ENCODE results near the gene ZNF141.
"Not testable (repeated sequence)": the region's sequence is repeated elsewhere in the genome, so short reads cannot be mapped to it uniquely, and the experiment has no call there.

ZNF141 gene

GRCh38 chr4:385934-386707, 48.5 kb downstream of the ZNF141 start:
- DNase-seq, result no peak

- DNase-seq, result no peak
Observed at GRCh38 chr4:386708-387105, 49.1 kb downstream of the ZNF141 start.

DNA sequence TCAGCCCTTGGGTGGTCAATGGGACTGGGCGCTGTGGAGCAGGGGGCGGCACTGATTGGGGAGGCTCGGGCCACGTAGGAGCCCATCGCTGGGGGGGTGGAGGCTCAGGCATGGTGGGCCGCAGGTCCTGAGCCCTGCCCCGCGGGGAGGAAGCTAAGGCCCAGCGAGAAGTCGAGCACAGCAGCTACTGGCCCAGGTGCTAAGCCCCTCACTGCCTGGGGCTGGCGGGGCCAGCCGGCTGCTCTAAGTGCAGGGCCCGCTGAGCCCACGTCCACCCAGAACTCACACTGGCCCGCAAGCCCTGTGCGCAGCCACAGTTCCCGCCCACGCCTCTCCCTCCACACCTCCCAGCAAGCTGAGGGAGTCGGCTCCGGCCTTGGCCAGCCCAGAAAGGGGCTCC, 66.4 kb downstream of the ZNF141 start:
- DNase-seq, result no peak

DNA sequence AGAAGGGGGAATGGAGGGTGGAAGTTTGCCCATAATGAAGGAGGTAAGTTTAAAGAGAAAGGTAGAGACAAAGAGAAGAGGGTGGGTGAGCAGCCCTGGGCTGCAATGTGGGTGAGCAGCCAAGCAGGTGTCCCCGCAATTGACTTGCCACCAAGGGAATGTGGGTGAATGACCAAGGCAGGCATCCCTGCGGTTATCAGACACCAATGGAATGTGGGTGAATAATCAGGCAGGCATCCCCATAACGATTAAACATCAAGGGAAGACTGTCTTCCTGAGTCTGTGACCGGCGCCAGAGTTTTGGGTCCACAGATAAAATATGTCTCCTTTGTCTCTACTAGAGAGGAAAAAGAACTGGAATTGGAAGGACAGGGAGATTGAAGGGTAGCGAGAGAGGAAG, 70.7 kb downstream of the ZNF141 start:
- DNase-seq, result not testable (repeated sequence)

DNA sequence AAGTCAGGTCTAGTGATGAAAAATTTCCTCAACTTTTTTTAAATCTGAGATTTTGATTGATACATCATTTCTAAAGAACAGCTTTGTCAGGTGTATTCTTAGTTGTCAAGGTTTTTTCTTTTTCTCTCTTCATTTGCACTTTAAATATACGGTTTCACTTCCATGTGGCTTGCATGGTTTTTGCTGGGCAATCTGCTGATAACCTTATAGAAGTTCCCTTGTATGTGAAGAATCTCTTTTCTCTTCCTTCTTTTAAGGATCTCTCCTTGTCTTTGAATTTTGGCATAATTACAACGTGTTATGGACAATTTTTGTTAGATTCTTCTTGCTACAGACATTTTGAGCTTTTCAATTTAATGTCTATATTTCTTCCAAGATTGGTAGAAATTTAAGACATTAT, 85.0 kb downstream of the ZNF141 start:
- DNase-seq, result no peak
